Parathyroid adenoma (tissue), 2 donors: ENCODE measurements around the gene FAAP100.

Experiments used
- H2AFZ ChIP-seq: fragments of 300-600 bp; sonication (generic); one replicate; pipeline ENCODE4 v1.7.0; 2017; ENCODE audit warnings: antibody characterized with exemption, mild to moderate bottlenecking
- H3K27ac ChIP-seq: fragments of 300-600 bp; sonication (generic); one replicate; pipeline ENCODE4 v1.7.0; 2017
- H3K27me3 ChIP-seq: fragments of 300-600 bp; sonication (generic); one replicate; pipeline ENCODE4 v1.7.0; 2017; ENCODE audit warnings: low read length; ENCODE audit not compliant: control insufficient read depth, insufficient read depth
- H3K36me3 ChIP-seq: fragments of 300-600 bp; sonication (generic); one replicate; pipeline ENCODE4 v1.7.0; 2017; ENCODE audit warnings: low read length; ENCODE audit not compliant: control insufficient read depth, insufficient read depth
- H3K4me1 ChIP-seq: fragments of 300-600 bp; sonication (generic); one replicate; pipeline ENCODE4 v1.7.0; 2017; ENCODE audit warnings: control low read depth
- H3K4me2 ChIP-seq: fragments of 300-600 bp; sonication (generic); one replicate; pipeline ENCODE4 v1.7.0; 2017; ENCODE audit warnings: low read length
- H3K4me3 ChIP-seq: fragments of 300-600 bp; sonication (generic); one replicate; pipeline ENCODE4 v1.7.0; 2017; ENCODE audit warnings: low read depth, low read length
- H3K79me2 ChIP-seq: fragments of 300-600 bp; sonication (generic); one replicate; pipeline ENCODE4 v1.7.0; 2017; ENCODE audit warnings: control low read depth
- H3K9ac ChIP-seq: fragments of 300-600 bp; sonication (generic); one replicate; pipeline ENCODE4 v1.7.0; 2017; ENCODE audit warnings: mild to moderate bottlenecking
- H3K9me3 ChIP-seq: fragments of 300-600 bp; sonication (generic); one replicate; pipeline ENCODE4 v1.7.0; 2017; ENCODE audit warnings: low read length; ENCODE audit not compliant: control insufficient read depth
- TF ChIP-seq, protein P1 (sequence below): fragments of 300-600 bp; sonication (generic); IDR thresholded peaks from one replicate; pipeline ENCODE4 v1.7.0; 2017; ENCODE audit warnings: antibody characterized with exemption, mild to moderate bottlenecking
- donor health status: primary hyperparathyroidism.

The FAAP100 gene

DNA sequence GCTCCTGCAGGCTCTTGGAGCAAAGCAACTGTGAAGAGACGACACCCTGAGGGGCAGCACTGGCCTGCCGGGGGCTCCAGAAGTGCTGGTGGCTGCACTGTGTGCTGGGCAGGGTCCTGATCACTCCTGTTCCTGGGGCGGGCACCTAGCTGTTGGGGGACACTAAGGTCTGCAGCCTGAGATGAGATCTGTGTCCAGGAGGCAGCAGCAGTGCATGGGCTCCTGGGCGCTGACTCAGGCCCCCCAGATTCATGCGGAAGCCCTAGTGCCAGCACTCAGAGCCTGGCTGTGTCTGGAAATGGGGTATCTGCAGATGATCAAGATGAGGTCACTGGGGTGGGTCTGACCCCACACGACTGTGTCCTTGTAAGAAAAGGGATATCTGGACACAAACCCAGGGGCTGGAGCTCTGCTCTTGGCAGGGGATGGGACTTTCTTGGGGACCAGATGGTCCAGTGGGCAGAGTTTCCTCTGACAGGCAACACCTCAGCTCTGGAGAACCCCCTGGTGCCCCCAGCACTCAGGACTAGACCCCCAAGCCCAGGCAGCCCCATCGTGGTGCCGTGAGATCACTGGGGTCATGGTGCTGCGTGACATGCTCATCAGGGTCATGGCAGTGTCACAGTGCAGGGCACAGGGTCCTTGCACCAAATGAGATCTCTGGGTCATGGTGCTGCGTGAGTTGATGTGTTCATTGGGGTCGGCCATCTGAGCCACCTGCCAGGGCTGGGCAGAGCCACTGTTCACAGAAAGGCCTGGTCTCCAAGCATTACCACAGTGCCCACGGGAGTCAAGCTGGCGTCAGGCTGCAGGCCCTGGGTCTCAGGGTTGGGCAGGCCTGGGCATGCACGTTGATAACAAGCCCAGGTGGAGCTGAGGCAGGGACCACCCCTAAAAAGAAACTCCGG is 9.5 kb downstream of the FAAP100 start:
- H3K4me2 ChIP-seq = no peak overlapping the region
- no peaks in the 10 kb centered on the region for H3K4me1 ChIP-seq
- H3K27me3 ChIP-seq = no peaks in the 10 kb centered on the region
- no peaks in the 10 kb centered on the region for H3K36me3 ChIP-seq
- no peak overlapping the region for H3K9ac ChIP-seq
- no peaks in the 10 kb centered on the region for H3K9me3 ChIP-seq
- no peak overlapping the region for H2AFZ ChIP-seq
- no peak overlapping the region for H3K4me3 ChIP-seq
- no peaks in the 10 kb centered on the region for H3K79me2 ChIP-seq
- TF ChIP-seq, protein P1, sequence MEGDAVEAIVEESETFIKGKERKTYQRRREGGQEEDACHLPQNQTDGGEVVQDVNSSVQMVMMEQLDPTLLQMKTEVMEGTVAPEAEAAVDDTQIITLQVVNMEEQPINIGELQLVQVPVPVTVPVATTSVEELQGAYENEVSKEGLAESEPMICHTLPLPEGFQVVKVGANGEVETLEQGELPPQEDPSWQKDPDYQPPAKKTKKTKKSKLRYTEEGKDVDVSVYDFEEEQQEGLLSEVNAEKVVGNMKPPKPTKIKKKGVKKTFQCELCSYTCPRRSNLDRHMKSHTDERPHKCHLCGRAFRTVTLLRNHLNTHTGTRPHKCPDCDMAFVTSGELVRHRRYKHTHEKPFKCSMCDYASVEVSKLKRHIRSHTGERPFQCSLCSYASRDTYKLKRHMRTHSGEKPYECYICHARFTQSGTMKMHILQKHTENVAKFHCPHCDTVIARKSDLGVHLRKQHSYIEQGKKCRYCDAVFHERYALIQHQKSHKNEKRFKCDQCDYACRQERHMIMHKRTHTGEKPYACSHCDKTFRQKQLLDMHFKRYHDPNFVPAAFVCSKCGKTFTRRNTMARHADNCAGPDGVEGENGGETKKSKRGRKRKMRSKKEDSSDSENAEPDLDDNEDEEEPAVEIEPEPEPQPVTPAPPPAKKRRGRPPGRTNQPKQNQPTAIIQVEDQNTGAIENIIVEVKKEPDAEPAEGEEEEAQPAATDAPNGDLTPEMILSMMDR = no peak
- H3K27ac ChIP-seq = no peak overlapping the region

- H2AFZ ChIP-seq = no peak overlapping the region
- H3K4me1 ChIP-seq = no peaks in the 10 kb centered on the region
- H3K4me2 ChIP-seq = no peak overlapping the region
- no peaks in the 10 kb centered on the region for H3K36me3 ChIP-seq
- H3K9me3 ChIP-seq = no peaks in the 10 kb centered on the region
- H3K79me2 ChIP-seq = no peaks in the 10 kb centered on the region
- no peak overlapping the region for H3K27ac ChIP-seq
- no peak overlapping the region for H3K4me3 ChIP-seq
- TF ChIP-seq, protein P1 = no peak
- no peak overlapping the region for H3K9ac ChIP-seq
- no peaks in the 10 kb centered on the region for H3K27me3 ChIP-seq
Measured at GRCh38 chr17:81541123-81541522, 11.0 kb downstream of the FAAP100 start.

DNA sequence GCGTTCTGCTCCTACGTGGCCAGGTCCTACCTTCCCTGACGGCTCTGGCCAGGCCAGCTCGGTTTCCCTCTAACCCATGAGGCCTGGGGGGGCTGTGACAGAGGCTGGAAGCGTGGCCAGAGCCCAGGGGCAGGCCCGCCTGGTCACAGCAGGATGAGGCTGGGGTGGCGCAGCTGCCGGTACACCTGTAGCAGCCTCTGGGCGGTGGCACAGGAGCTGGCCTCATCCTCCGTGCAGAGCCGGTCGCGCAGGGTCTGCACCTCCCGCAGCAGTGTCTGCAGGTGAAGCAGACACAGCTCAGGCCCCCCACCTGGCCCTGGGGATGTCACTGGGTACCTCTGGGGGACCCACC is 11.5 kb downstream of the FAAP100 start:
- Histone ChIP-seq H3K27me3 (no peaks in the 10 kb centered on the region), H3K27ac (no peak overlapping the region), H3K9ac (no peak overlapping the region), H3K4me2 (no peak overlapping the region), H3K4me1 (no peaks in the 10 kb centered on the region), H3K79me2 (no peaks in the 10 kb centered on the region), H2AFZ (no peak overlapping the region), H3K9me3 (no peaks in the 10 kb centered on the region), H3K36me3 (no peaks in the 10 kb centered on the region), H3K4me3 (no peak overlapping the region)
- TF ChIP-seq, protein P1 = no peak

DNA sequence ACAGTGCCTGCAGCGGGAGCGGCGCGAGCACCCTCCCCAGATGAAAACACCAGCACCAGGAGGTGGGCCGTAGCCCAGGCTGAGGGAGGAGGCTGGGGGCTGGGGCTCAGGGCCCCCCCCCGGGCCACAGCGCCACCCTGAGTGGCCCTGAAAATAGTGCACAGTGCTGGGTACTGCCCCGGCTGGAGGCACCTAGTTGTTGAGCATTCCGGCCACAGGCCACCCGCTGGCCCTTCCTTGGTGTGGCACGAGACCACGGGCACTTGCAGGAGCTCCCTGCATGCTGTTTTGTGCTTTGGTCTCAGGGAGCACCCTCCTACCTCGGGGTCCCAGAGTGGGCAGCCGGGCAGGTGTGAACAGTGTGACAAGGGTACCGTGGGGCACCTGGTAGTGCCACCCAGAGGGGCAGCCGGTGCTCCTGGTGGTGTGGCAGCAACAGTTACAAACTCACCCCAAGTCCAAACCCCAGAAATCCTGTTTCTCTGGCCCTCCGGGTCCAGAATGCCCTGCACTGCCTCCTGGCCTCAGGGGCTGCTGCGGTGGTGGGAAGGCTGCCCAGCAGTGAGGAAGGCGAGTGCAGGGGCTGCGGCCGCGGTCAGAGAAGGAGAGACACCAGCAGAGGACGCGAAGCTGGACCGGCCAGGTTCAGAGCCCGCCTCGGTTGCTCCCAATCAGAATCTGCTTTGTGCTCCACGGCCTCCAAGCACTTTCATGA is 12.0 kb downstream of the FAAP100 start:
- TF ChIP-seq, protein P1 = no peak
- no peaks in the 10 kb centered on the region for H3K36me3 ChIP-seq
- no peak overlapping the region for H3K9ac ChIP-seq

More for the DNA sequence above, 12.0 kb downstream of the FAAP100 start:
- no peak overlapping the region for H3K4me3 ChIP-seq
- H3K9me3 ChIP-seq = no peaks in the 10 kb centered on the region
- no peak overlapping the region for H3K4me2 ChIP-seq
- H2AFZ ChIP-seq = no peak overlapping the region
- no peaks in the 10 kb centered on the region for H3K4me1 ChIP-seq
- no peaks in the 10 kb centered on the region for H3K27me3 ChIP-seq
- no peak overlapping the region for H3K27ac ChIP-seq
- no peaks in the 10 kb centered on the region for H3K79me2 ChIP-seq
